Stimulated activated CD4-positive, alpha-beta T cell treated with anti-CD3 and anti-CD28 coated beads, TNF-alpha, amount 100 ng/mL, for 1 hour (primary cell): ENCODE data around the gene NEU2.
"Not testable (repeated sequence)": the region's sequence is repeated elsewhere in the genome, so short reads cannot be mapped to it uniquely, and the experiment has no call there.

ENCODE experiments used
- DNase-seq, 3 donors: peaks; one replicate each; pipeline ENCODE4 v3.0.0-alpha.2; 2020; ENCODE audit warnings: low read depth in 3 of 3, low spot score in 1 of 3

Gene NEU2

GRCh38 chr2:233034091-233034882 lies 1.8 kb downstream of the NEU2 start:
- DNase-seq: no peak

- DNase-seq: no peak
These were observed 3.1 kb downstream of the NEU2 start for GRCh38 chr2:233035426-233036161.

GRCh38 chr2:233036162-233036838 lies 3.8 kb downstream of the NEU2 start:
- DNase-seq: no peak

- no peak for DNase-seq
These were observed 4.6 kb downstream of the NEU2 start for GRCh38 chr2:233037078-233037477.

GRCh38 chr2:233039212-233039845 lies 6.9 kb downstream of the NEU2 start:
- DNase-seq: no peak

GRCh38 chr2:233039846-233040530 lies 7.5 kb downstream of the NEU2 start:
- no peak for DNase-seq

- DNase-seq: no peak
These were observed 8.1 kb downstream of the NEU2 start for GRCh38 chr2:233040571-233040970.

GRCh38 chr2:233041722-233042323 lies 9.4 kb downstream of the NEU2 start:
- no peak for DNase-seq

- DNase-seq: no peak
These were observed 10.1 kb downstream of the NEU2 start for GRCh38 chr2:233042549-233042948.

- DNase-seq: no peak
These were observed 12.6 kb downstream of the NEU2 start for GRCh38 chr2:233044974-233045605.

- DNase-seq: no peak
These were observed 14.7 kb downstream of the NEU2 start for GRCh38 chr2:233047206-233047605.

GRCh38 chr2:233047667-233048066 lies 15.2 kb downstream of the NEU2 start:
- DNase-seq: no peak

- no peak for DNase-seq
These were observed 16.2 kb downstream of the NEU2 start for GRCh38 chr2:233048569-233049193.

GRCh38 chr2:233049194-233049761 lies 16.8 kb downstream of the NEU2 start:
- no peak for DNase-seq

GRCh38 chr2:233051241-233052149 lies 19.0 kb downstream of the NEU2 start:
- DNase-seq: no peak

- not testable (repeated sequence) for DNase-seq
These were observed 20.0 kb downstream of the NEU2 start for GRCh38 chr2:233052517-233052916.

GRCh38 chr2:233053928-233054784 lies 21.7 kb downstream of the NEU2 start:
- peak in 2 of 3 donors; percentile 48 to 73 for DNase-seq
